Lung (tissue), 12 donors: Measurements from ENCODE around the gene TNFRSF14. TPM values are rescaled to one million over a fixed set of nuclear protein-coding genes. Genes with fewer than 3 reads are reported as not detected.

ENCODE experiments used
- ATAC-seq: fragments of 200-7000 bp; cut with Tn5 transposase; one replicate; pipeline ENCODE4 v1.9.1; 2020; ENCODE audit warnings: moderate number of reproducible peaks; ENCODE audit not compliant: insufficient read depth, low FRiP score
- DNase-seq, 3 donors: peaks; one replicate each; pipeline ENCODE4 v3.0.0-alpha.2; 2013 to 2017
- H3K27ac ChIP-seq, 2 donors: one replicate each; pipeline ENCODE4 v1.5.1; 2013; ENCODE audit warnings: mild to moderate bottlenecking in 2 of 2, moderate library complexity in 2 of 2, control low read depth in 1 of 2, inconsistent platforms in 1 of 2, low read depth in 1 of 2, low read length in 1 of 2
- H3K27me3 ChIP-seq, 3 donors: one replicate each; pipeline ENCODE4 v1.5.1; 2013; ENCODE audit warnings: low read length in 2 of 3; ENCODE audit not compliant: control insufficient read depth in 3 of 3, insufficient read depth in 3 of 3
- H3K36me3 ChIP-seq, 4 donors: one replicate each; pipeline ENCODE4 v1.5.1; 2013; ENCODE audit warnings: low read length in 4 of 4, mild to moderate bottlenecking in 1 of 4, moderate library complexity in 1 of 4; ENCODE audit not compliant: control insufficient read depth in 4 of 4, insufficient read depth in 4 of 4
- H3K4me1 ChIP-seq, 5 donors: one replicate each; pipeline ENCODE4 v1.5.1; 2013; ENCODE audit warnings: low read length in 5 of 5, mild to moderate bottlenecking in 2 of 5, moderate library complexity in 1 of 5; ENCODE audit not compliant: control insufficient read depth in 5 of 5, insufficient read depth in 5 of 5
- H3K4me3 ChIP-seq: one replicate; pipeline ENCODE4 v1.5.1; 2013; ENCODE audit warnings: mild to moderate bottlenecking, control low read depth, moderate library complexity
- H3K9ac ChIP-seq, 2 donors: one replicate each; pipeline ENCODE4 v1.5.1; 2013; ENCODE audit warnings: low read length in 2 of 2, control low read depth in 1 of 2; ENCODE audit not compliant: insufficient read depth in 1 of 2
- H3K9me3 ChIP-seq, 4 donors: one replicate each; pipeline ENCODE4 v1.5.1; 2013; ENCODE audit warnings: low read length in 3 of 4, mild to moderate bottlenecking in 1 of 4, moderate library complexity in 1 of 4; ENCODE audit not compliant: control insufficient read depth in 4 of 4, insufficient read depth in 3 of 4
- CTCF ChIP-seq: IDR thresholded peaks from 2 replicates; pipeline ENCODE4 v1.5.1; 2012; ENCODE audit warnings: mild to moderate bottlenecking; ENCODE audit errors: control extremely low read depth, extremely low read depth
- WGBS, 2 donors: extraction: QIAGEN DNeasy Blood & Tissue Kit; methylation state at CpG; one replicate each; pipeline ENCODE4 v1.1.7; 2013; 5-methylcytosine and 5-hydroxymethylcytosine counted together
- polyA plus RNA-seq, 2 donors: library from polyadenylated mRNA; stranded (reverse); fragments of 200-250 nt; gene quantifications; one replicate each; pipeline ENCODE4 v1.2.1, GENCODE V29; 2013
- total RNA-seq, 2 donors: library from RNA; depleted of rRNA in 1 of 2; stranded (reverse); fragments of >200 nt in 1 of 2; gene quantifications; one replicate each; pipeline ENCODE4 v1.2.1, GENCODE V29; 2014 to 2021
- donor health status: control.
- donor health status: control.
- donor health status: Bipolar disorder and iron deficiency.
- donor health status: healthy.
- donor health status: DM: yes; HTN: yes; CAD: no.

The TNFRSF14 gene
- total and polyA plus RNA-seq, 4 donors = 67.4 to 200 (median 159) TPM

- Histone ChIP-seq H3K36me3 (peaks cover 0 to 3% (median 0%) of the 10 kb centered on the region in 4 donors), H3K27me3 (peaks cover 0 to 45% (median 29%) of the 10 kb centered on the region in 3 donors), H3K27ac (peak overlapping the region in 1 of 2 donors; percentile 26), H3K9me3 (no peaks in the 10 kb centered on the region), H3K4me1 (peaks cover 7 to 30% (median 15%) of the 10 kb centered on the region in 5 donors), H3K9ac (no peak overlapping the region), H3K4me3 (no peak overlapping the region)
- no peak for TF ChIP-seq CTCF
- WGBS, 2 donors = 5% methylated on average over 52 to 84 of the region's 84 CpGs
- ATAC-seq = no peak
- DNase-seq = no peak
These were observed 27.0 kb upstream of the TNFRSF14 start for GRCh38 chr1:2528966-2529783.

GRCh38 chr1:2529784-2530512, 26.2 kb upstream of the TNFRSF14 start, which contains the start of gene HES5:
TSS of gene HES5 (minus strand) at chr1:2530263. CDS start at chr1:2530164, 99 bp downstream.
- WGBS, 2 donors = 1% methylated on average over 63 to 91 of the region's 91 CpGs
- TF ChIP-seq CTCF = no peak
- no peak for ATAC-seq
- H3K4me1 ChIP-seq = peaks cover 5 to 27% (median 15%) of the 10 kb centered on the region in 5 donors
- peaks cover 0 to 3% (median 0%) of the 10 kb centered on the region in 4 donors for H3K36me3 ChIP-seq
- no peak for DNase-seq
- H3K9me3 ChIP-seq = no peaks in the 10 kb centered on the region
- H3K9ac ChIP-seq = no peak within 1 kb of the TSS
- peak within 1 kb of the TSS in 1 of 2 donors; percentile 26 for H3K27ac ChIP-seq
- peak within 1 kb of the TSS; percentile 6 for H3K4me3 ChIP-seq
- peaks cover 0 to 50% (median 32%) of the 10 kb centered on the region in 3 donors for H3K27me3 ChIP-seq

GRCh38 chr1:2530513-2531361, 25.4 kb upstream of the TNFRSF14 start:
- ATAC-seq = no peak
- Histone ChIP-seq H3K36me3 (peaks cover 0 to 2% (median 0%) of the 10 kb centered on the region in 4 donors), H3K9me3 (no peaks in the 10 kb centered on the region), H3K4me3 (no peak overlapping the region), H3K27ac (no peak overlapping the region), H3K4me1 (peaks cover 0 to 22% (median 11%) of the 10 kb centered on the region in 5 donors), H3K9ac (no peak overlapping the region), H3K27me3 (peaks cover 0 to 55% (median 34%) of the 10 kb centered on the region in 3 donors)
- TF ChIP-seq CTCF = no peak
- WGBS, 2 donors = 12 to 15% methylated on average over 24 to 30 of the region's 30 CpGs
- DNase-seq = no peak
